OCI-M2 (cell line): ENCODE results near the gene GRB2.
"Not testable (repeated sequence)": the region's sequence is repeated elsewhere in the genome, so short reads cannot be mapped to it uniquely, and the experiment has no call there.

Source experiments
- DNase-seq: peaks from one replicate; lab custom pipeline; 2025; ENCODE audit not compliant: unreplicated experiment; lab: John Stamatoyannopoulos, UW

Gene GRB2

GRCh38 chr17:75388476-75389030, 16.9 kb downstream of the GRB2 start:
- no peak for DNase-seq

DNA sequence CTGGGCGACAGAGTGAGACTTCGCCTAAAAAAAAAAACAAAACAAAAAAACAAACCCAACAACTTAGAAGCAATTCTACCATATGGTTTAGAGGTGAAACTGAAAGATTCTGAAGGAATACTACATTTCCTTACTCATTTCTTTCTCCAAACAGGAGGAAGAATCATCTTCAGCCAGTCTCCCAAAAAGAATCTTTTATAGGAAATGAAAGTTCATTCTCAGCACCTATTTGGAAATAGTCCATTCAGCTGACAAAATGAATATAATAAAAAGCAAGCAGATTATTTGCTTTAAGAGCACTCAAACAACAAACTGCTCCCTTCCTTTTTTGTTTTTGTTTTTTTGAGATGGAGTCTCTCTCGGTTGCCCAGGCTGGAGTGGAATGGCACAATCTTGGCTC, 17.7 kb downstream of the GRB2 start:
- no peak for DNase-seq

- no peak for DNase-seq
Observed at GRCh38 chr17:75386430-75386829, 19.0 kb downstream of the GRB2 start.

DNA sequence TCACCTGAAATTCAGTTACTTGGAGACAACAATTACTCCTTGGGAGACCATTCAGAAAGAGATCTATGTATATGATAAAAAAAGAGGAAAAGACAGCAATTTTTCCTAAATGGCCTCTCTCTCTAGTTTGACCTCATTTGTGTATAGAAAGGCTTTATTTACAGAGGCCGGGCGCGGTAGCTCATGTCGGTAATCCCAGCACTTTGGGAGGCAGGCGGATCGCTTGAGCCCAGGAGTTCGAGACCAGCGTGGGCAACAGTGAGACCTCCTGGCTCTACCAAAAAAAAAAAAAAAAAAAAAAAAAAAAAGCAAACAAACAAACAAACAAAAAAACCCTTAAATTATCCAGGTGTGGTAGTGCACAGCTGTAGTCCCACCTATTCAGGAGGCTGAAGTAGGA, 20.7 kb downstream of the GRB2 start:
- DNase-seq: no peak

GRCh38 chr17:75383842-75384195, 21.7 kb downstream of the GRB2 start:
- no peak for DNase-seq

DNA sequence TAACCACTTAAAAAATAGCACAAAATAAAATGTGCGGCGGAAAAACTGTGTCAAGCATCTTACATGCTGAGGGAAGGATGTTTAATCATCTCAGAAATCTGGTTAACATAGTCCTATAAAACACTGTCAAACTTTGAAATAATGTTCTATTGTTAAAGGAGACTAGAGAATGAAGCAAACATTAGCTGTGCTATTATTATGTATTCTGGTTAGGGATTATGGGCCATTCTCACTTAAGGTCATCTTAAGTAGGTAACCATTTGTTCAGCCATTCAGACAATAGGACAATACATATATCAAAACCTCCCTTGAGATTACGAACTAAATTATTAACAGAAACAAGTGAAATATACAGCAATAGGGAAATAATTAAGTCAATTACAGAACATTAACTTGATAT, 24.7 kb downstream of the GRB2 start:
- DNase-seq: no peak

GRCh38 chr17:75380315-75380714, 25.2 kb downstream of the GRB2 start:
- DNase-seq: no peak

DNA sequence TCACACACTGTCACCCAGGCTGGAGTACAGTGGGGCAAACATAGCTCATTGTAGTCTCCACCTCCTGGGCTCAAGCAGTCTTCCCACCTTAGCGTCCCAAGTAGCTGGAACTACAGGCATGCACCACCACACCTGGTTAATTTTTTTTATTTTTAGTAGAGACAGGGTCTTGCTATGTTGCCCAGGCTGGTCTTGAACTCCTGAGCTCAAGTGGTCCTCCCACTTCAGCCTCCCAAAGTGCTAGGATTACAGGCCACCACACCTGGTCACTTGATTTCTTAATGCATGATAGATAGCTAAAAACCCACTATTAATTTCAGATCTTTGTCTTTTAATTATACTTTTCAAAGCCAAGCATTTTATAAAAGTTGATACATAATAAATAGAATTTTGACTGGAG, 26.1 kb downstream of the GRB2 start:
- DNase-seq: not testable (repeated sequence)

GRCh38 chr17:75373280-75373679, 32.2 kb downstream of the GRB2 start:
- no peak for DNase-seq

DNA sequence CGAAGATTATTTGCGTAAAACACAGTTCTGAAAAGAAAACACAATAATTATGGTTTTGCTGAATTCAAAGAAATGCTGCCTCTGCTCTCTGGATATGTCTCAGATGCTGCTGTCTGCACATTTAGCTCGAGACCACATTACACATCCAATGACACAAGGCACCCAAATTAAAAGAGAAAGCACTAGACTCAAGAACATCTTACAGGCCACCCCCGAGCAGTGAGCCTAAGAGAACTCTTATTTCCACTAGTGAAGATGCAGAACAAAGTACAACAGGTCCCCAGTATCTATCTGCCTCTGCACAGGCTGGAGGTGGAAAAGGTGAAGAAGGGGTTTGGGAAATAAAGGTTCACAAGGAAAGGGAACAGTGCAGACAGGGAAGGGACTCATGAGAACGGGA, 33.5 kb downstream of the GRB2 start:
- DNase-seq: no peak

DNA sequence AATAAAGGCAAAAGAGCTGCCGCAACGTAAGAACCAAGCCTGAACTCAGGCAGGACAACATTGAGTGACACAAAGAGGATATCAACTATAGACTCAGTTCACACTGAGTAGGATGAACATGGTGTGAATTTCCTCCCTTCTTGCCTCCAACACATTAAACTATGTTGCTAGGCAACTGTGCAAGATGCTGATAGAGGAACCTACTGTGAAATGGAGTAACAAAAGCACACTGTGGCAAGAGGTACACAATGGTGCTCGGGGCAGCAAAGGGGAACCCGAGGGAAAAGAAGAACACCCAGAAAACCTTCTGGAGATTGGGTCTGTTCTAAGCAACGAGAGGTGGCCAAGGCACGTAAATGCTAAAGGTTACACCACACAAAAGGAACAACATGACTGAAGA, 34.1 kb downstream of the GRB2 start:
- no peak for DNase-seq

- no peak for DNase-seq
Observed at GRCh38 chr17:75370286-75370915, 35.1 kb downstream of the GRB2 start.

GRCh38 chr17:75367838-75368789, 37.4 kb downstream of the GRB2 start:
- DNase-seq: not testable (repeated sequence)

GRCh38 chr17:75367312-75367711, 38.2 kb downstream of the GRB2 start:
- no peak for DNase-seq

DNA sequence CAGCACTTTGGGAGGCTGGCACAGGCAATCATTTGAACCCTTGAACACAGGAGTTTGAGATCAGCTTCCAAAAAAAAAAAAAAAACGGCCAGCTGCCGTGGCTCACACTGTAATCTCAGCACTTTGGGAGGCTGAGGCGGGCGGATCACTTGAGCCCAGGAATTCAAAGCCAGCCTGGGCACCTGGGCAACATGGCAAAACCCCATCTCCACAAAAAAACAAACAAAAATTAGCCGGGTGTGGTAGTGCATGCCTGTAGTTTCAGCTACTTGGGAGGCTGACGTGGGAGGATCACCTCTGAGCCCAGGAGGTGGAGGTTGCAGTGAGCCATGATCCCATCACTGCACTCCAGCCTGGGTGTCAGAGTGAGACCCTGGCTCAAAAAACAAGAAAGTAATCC, 39.0 kb downstream of the GRB2 start:
- no peak for DNase-seq

DNA sequence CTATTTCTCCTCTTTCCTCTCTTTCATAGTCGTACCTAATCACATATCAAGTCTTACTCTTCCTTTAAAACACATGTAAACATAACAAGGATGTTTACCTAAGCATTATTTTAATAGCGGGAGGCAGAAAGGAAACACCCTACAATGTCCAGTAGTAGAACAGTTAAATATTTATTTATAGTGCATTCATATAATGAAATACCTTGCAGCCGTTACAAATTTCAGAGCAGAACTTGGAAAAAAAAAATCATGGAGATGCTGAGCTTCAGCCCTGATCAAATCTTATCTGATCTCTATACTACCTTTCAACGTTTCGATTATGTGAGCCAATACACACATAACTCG, 39.6 kb downstream of the GRB2 start:
- DNase-seq: no peak

GRCh38 chr17:75365009-75365930, 40.2 kb downstream of the GRB2 start:
- no peak for DNase-seq

DNA sequence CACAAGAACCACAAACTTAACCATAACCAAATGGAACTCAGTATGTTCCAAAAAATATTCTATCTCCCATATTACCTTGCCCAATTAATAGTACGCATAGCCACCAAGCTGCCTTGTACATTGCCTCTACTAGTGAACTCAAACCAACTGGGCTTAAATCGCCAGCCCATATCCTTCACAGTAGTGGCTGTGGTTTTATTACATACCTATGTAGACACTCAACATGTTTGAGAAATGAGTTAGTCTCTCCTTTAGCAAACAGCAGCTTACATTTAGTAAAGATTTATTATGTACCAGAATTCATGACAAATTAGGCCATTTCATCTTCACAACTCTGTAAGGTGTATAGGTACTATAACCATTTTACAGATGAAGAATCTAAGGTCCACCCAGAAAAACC, 41.4 kb downstream of the GRB2 start:
- DNase-seq: no peak

- DNase-seq: no peak
Observed at GRCh38 chr17:75361996-75362395, 43.5 kb downstream of the GRB2 start.

GRCh38 chr17:75361344-75361743, 44.1 kb downstream of the GRB2 start:
- DNase-seq: no peak

DNA sequence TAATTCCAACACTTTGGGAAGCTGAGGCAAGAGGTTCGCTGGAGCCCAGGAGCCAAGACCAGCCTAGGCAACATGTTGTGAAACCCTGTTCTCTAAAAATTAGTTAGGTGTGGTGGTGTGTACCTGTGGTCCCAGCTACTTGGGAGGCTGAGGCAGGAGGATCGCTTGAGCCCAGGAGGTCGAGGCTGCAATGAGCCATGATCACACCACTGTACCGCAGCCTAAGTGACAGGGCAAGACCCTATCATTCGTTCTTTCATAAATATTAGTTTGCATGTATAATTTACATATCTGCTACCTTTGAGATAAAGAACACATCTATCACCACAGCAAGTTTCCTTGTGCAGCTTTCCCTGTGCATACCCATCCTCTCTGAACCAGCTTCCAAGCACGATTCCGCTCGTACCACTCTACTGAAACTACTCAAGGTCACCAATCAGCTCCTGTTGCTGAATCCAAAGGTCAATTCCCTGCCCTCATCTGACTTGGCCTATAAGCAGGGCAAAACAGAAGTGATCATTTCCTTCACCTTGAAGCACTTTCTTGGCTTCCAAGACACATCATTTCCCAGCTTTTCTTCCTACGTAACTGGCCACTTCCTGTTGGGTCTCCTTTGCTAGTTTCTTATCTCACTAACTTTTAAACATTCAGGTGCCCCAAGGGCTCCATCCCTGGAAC, 49.1 kb downstream of the GRB2 start:
- no peak for DNase-seq
